ENCODE measurements around the gene LIF.
A peak's percentile ranks its signal among the peaks of the same experiment; 100 is the strongest.

Gene LIF

DNA sequence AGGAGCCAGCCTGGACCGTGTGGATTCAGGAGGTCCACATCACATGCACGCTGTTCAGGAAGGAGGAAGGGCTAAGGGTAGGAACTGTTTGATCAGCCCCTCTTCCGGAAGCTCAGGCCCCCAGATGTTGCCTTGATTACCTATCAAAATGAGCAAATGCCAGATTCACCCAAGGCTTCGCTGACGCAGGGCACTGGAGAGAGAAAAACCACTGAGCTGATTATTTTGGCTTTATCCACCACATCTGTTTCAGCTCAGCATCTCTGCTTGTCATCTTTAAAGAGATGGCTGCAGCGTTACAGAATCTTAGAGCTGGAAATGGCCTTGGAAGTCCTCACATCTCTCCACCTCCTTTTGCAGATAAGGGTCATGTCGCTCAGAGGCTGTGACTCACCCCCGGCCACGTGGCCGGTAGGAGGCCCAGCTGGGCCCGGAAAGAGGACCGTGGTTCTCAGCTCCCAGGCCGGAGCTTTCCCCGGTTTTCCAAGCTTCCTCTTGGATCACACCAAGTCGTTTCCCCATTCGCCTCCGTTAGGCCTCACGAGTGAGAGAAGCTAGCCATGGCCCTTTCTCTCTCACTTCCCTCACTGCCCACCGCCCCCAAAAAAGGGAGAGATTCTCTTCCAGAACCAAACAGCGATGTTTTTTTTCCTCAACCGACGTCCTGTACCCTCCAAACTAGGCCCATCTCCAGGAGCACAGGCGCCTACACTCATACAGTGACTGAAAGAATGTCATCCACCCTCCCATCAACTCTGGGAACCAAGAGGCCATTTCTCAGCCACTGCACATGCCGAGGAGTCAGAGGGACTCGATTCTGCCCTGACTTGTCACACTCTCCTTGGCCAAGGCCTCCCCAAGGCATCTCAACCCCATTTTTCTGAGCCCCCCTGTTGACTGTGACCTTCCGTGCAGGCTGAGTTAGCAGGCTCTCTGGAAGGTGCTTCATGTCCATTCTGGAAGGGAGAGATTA is 37.6 kb downstream of the LIF start:
- H3K27me3 Mint-ChIP-seq (ENCODE audit: low read depth): peaks cover 20% of the 10 kb centered on the region
- H3K4me1 Mint-ChIP-seq: peaks cover 61% of the 10 kb centered on the region
- peak overlapping the region; percentile 95 to 100 (median 99) for H3K27ac Mint-ChIP-seq
- peak overlapping the region in 1 of 3 experiments; percentile 59 for H3K4me3 Mint-ChIP-seq
- H3K9me3 Mint-ChIP-seq: no peaks in the 10 kb centered on the region
- TF ChIP-seq, protein P1, sequence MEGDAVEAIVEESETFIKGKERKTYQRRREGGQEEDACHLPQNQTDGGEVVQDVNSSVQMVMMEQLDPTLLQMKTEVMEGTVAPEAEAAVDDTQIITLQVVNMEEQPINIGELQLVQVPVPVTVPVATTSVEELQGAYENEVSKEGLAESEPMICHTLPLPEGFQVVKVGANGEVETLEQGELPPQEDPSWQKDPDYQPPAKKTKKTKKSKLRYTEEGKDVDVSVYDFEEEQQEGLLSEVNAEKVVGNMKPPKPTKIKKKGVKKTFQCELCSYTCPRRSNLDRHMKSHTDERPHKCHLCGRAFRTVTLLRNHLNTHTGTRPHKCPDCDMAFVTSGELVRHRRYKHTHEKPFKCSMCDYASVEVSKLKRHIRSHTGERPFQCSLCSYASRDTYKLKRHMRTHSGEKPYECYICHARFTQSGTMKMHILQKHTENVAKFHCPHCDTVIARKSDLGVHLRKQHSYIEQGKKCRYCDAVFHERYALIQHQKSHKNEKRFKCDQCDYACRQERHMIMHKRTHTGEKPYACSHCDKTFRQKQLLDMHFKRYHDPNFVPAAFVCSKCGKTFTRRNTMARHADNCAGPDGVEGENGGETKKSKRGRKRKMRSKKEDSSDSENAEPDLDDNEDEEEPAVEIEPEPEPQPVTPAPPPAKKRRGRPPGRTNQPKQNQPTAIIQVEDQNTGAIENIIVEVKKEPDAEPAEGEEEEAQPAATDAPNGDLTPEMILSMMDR (IDR thresholded peaks at IDR 0.05; ENCODE audit: unreplicated experiment in 3 of 3): no peak
- H3K36me3 Mint-ChIP-seq (ENCODE audit: low read depth): no peaks in the 10 kb centered on the region

DNA sequence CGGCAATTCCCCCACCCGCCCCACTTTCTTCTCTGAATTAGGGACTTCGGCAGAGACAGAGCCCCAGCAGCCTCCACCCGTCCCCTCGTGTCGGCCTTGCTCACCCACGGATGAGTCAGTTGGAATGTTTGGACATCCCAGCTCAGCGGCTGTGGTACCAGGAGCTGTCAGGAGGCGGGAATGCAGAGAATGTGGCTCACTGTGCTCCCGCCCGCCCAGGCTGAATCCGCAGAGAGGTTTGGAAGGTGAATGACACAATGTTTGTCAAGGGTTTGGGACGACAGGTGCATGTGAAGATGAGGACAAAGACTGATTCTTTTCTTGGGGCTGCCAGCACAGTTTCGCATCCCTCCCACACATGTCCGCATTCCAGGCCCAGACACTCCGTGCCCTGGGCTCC is 39.6 kb downstream of the LIF start:
- H3K36me3 Mint-ChIP-seq (ENCODE audit: low read depth): no peaks in the 10 kb centered on the region
- H3K4me3 Mint-ChIP-seq: peak overlapping the region in 1 of 3 experiments; percentile 43
- TF ChIP-seq, protein P1 (IDR thresholded peaks at IDR 0.05; ENCODE audit: unreplicated experiment in 3 of 3): no peak
- peaks cover 71% of the 10 kb centered on the region for H3K4me1 Mint-ChIP-seq
- H3K9me3 Mint-ChIP-seq: no peaks in the 10 kb centered on the region
- peaks cover 20% of the 10 kb centered on the region for H3K27me3 Mint-ChIP-seq (ENCODE audit: low read depth)
- H3K27ac Mint-ChIP-seq: peak overlapping the region; percentile 76 to 100 (median 82)

DNA sequence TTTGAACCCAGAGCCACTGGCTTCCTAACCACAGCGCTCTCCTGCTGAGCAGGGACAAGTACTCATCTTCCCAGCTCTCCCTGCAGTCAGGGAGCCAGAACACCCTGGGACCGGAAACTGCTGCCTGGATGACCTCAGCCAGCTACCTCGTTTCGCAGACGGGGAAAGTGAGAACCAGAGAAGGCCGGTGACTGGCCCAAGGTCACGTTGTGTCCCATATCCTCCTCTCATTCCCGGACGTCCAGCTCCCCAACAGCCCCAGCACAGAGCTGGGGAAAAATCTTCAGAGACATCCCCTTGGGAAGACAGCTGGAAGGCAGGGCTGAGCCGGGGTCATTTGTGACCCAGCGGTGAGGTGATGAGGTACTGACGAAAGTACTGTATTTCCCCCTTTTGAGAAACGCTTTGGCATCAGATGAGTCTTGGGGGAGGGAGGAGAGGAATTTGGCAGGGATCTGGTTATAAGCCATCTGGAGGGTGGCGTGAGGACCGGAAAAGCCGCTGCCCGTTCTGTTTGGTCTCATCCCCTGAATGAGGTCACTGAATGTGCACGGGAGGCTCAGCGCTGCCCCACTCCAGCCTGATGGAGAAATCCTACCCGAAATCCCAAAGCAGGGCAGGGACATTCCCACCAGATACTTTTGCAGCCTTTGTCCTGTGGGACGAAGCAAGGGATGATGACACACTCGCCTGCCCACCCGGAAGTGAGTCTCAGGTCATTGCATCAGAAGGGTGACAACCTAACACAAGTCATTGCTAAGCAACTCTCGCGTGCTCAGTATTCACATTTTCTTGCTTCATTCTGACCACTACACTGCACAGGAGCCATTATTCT is 41.1 kb downstream of the LIF start:
- H3K27me3 Mint-ChIP-seq (ENCODE audit: low read depth): peaks cover 20% of the 10 kb centered on the region

DNA sequence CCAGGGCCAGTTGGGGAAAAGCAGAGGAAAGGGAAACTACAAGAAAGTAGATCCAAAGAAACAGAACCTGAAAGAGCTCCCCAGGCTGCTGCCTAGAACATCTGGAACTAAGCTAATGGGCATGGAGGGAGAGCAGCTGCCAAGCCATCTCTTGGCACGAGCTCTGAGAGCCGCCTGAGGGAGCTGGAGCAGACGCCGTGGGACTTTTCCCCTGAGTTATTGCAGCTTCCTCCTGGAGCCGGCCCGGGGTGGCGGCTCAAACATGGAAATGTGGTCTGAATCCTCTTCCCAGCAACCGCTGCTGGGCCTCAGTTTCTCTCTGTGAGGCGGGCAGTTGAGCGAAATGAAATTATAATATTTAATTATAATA is 41.8 kb downstream of the LIF start:
- TF ChIP-seq, protein P1 (IDR thresholded peaks at IDR 0.05; ENCODE audit: unreplicated experiment in 3 of 3): no peak
- Mint-ChIP-seq H3K36me3 (ENCODE audit: low read depth) (no peaks in the 10 kb centered on the region), H3K27ac (peak overlapping the region; percentile 44 to 96 (median 90)), H3K4me3 (peak overlapping the region in 1 of 3 experiments; percentile 23), H3K4me1 (peaks cover 71% of the 10 kb centered on the region), H3K27me3 (ENCODE audit: low read depth) (peaks cover 17% of the 10 kb centered on the region), H3K9me3 (no peaks in the 10 kb centered on the region)

More for the DNA sequence above, 41.1 kb downstream of the LIF start:
- peak overlapping the region in 1 of 3 experiments; percentile 34 for H3K4me3 Mint-ChIP-seq
- no peaks in the 10 kb centered on the region for H3K9me3 Mint-ChIP-seq
- H3K36me3 Mint-ChIP-seq (ENCODE audit: low read depth): no peaks in the 10 kb centered on the region
- TF ChIP-seq, protein P1 (IDR thresholded peaks at IDR 0.05; ENCODE audit: unreplicated experiment in 3 of 3): no peak
- peak overlapping the region in 2 of 3 experiments; percentile 92 to 96 for H3K27ac Mint-ChIP-seq
- H3K4me1 Mint-ChIP-seq: peaks cover 71% of the 10 kb centered on the region

DNA sequence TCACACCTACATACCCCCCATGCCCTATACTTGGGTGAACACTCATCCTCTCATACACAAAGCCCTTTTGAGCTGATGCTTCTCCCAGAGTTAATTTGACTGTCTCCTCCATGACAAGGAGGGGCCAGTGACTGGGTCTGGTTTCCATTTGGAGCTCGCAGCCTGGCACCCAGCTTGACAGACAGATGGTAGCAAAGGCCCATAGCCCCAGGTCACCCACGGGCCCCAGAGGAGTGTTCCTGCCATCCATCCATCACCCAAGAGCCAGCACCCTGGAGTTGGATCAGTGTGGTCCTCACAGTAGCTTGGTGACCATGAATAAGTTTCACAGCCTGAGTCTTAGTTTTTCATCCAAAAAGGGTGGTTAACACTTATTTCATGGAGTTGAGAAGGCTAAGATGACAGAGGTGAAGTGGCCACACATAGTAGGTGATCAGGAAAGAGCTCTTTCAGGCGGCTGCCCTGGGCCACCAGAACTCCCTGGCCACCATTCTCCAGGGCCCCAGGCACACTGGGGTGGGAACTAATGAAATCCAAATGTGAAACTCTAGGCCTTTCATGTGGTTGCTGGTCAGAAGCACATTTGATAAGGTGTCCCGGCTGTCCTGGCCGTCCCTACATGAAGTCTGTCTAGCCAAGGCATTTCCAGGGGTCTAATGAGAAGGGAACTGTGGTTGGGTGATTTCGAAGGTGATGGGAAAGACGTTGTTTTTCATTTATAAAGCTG is 42.4 kb downstream of the LIF start:
- H3K9me3 Mint-ChIP-seq: no peaks in the 10 kb centered on the region

More for the DNA sequence above, 42.4 kb downstream of the LIF start:
- Mint-ChIP-seq H3K36me3 (ENCODE audit: low read depth) (no peaks in the 10 kb centered on the region), H3K4me1 (peaks cover 69% of the 10 kb centered on the region), H3K27me3 (ENCODE audit: low read depth) (peaks cover 21% of the 10 kb centered on the region), H3K4me3 (peak overlapping the region in 1 of 3 experiments; percentile 26), H3K27ac (peak overlapping the region; percentile 44 to 96 (median 90))
- TF ChIP-seq, protein P1 (IDR thresholded peaks at IDR 0.05; ENCODE audit: unreplicated experiment in 3 of 3): no peak

Measured in nephron (organoid).